IPS-18c (cell line): ENCODE data around the gene PPT2.

Experiments
- H3K4me3 ChIP-seq: 2 replicates; pipeline ENCODE4 v1.7.0; 2013; ENCODE audit warnings: low read depth, mild to moderate bottlenecking, low read length, moderate library complexity; ENCODE audit not compliant: insufficient read depth
- H3K9me3 ChIP-seq: one replicate; pipeline ENCODE4 v1.6.1; 2013; ENCODE audit warnings: mild to moderate bottlenecking, low read length, moderate library complexity; ENCODE audit not compliant: control insufficient read depth, insufficient read depth

PPT2 gene

DNA sequence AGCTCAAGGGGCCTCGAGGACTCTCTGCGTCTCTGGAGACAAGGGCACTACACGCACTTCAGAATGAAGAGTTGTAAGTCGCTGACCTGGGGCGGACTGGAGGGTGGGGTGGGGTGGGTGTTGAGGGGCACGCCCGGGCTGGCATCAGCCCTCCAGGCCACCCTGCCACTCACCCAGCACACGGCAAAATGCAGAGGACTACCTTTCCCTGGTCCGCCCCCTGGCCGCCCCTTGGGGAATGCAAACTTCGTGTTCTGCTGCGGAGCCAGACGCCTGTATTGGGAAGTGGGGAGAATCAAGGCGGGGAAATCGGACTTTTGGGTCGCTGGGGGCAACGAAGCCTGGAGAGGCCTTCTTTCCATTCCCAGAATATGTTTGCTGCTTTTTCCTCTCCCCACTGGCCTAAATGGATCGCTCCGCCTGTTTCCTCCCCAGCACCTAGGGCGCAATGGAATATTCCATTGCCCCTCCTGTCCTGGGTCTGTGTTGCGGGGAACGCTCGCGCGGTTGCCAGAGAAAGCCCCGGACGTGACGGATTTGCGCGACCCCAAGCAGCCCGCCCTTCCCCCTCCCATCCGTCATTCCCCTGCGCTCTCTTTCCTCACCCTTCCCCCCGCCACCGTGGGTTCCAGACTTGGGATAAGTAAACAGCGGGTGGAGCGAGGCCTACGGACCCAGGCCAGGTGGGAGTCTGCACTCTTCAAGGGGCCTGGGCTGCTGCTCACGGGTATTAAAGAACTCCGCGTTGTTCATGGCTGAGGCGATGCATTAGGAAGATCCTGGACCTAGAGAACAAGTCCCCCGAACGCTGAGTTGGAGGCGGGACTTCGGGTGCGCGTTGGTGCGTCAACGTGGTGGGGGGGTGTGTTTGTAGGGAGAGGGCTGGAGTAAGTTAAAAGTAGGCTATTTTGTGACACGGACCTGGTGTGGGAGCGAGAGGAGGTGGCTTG lies at the start of gene PPT2:
PPT2 (plus strand) TSS at position 578 of the 950 bp plus-strand sequence. CDS start 454 bp downstream, outside the sequence.
- peak within 1 kb of the TSS; percentile 67 for H3K4me3 ChIP-seq
- H3K9me3 ChIP-seq, result no peaks in the 10 kb centered on the region

GRCh38 chr6:32105433-32105832 lies 48.5 kb upstream of the PPT2 start:
- no peak overlapping the region for H3K4me3 ChIP-seq
- H3K9me3 ChIP-seq, result no peaks in the 10 kb centered on the region

DNA sequence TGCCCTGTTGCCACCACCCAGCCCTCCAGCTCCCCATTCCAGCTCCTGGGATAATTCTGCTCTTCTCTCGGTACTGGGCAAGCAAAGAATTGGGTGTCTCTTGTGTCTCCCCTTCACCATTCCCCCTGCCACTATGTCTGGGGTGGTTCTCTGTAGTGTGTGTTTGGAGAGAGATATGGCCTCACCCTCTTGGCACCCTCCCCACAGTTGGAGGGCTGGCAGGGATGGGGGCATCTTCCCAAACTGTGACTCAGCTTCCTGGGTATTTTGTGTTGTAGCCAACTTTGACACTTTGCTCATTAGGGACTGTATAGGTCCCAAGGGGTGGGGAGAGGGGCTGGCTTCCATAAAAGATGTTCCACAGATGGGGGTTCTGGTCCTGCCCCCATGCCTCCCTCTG lies 46.5 kb upstream of the PPT2 start:
- no peaks in the 10 kb centered on the region for H3K9me3 ChIP-seq
- no peak overlapping the region for H3K4me3 ChIP-seq

GRCh38 chr6:32108094-32108627 lies 45.8 kb upstream of the PPT2 start:
- Histone ChIP-seq H3K4me3 (0 out of 2 replicates have a peak overlapping the region, but pooled peaks have one; percentile 12), H3K9me3 (no peaks in the 10 kb centered on the region)

- H3K4me3 ChIP-seq, result 0 out of 2 replicates have a peak overlapping the region, but pooled peaks have one; percentile 12
- no peaks in the 10 kb centered on the region for H3K9me3 ChIP-seq
These were observed 45.2 kb upstream of the PPT2 start for GRCh38 chr6:32108727-32109113.

GRCh38 chr6:32109114-32109764 lies 44.7 kb upstream of the PPT2 start, which contains the start of gene TNXB:
TSS of gene TNXB (minus strand) at chr6:32109338. CDS start at chr6:32098198, 11,140 bp downstream.
- H3K4me3 ChIP-seq, result 0 out of 2 replicates have a peak within 1 kb of the TSS, but pooled peaks have one; percentile 12
- no peaks in the 10 kb centered on the region for H3K9me3 ChIP-seq

DNA sequence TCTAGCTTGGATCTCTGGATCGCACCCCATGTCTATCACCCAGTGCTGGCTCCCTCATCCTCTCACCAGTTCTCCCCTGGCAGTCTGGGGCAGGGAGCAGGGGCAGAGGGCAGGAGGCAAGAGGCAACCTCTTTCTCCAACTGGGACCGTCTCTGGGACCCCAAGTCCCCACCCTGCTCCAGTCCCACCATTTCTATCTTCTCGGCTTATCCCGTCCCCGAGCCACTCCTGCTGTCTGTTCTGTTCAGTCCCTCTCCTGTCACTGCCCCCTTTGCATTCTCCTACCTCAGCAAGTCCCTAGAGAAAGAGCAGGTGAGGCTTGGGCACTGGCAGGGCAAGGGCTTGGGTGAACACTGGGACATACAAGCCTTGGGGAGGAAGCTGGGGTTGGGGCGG lies 44.2 kb upstream of the PPT2 start:
- Histone ChIP-seq H3K9me3 (no peaks in the 10 kb centered on the region), H3K4me3 (no peak overlapping the region)

GRCh38 chr6:32110632-32111031 lies 43.3 kb upstream of the PPT2 start:
- no peaks in the 10 kb centered on the region for H3K9me3 ChIP-seq
- no peak overlapping the region for H3K4me3 ChIP-seq

- H3K9me3 ChIP-seq, result peaks cover 2% of the 10 kb centered on the region
- H3K4me3 ChIP-seq, result no peak overlapping the region
These were observed 42.4 kb upstream of the PPT2 start for GRCh38 chr6:32111424-32112066.

- no peak overlapping the region for H3K4me3 ChIP-seq
These were observed 41.4 kb upstream of the PPT2 start for GRCh38 chr6:32112431-32112980.

DNA sequence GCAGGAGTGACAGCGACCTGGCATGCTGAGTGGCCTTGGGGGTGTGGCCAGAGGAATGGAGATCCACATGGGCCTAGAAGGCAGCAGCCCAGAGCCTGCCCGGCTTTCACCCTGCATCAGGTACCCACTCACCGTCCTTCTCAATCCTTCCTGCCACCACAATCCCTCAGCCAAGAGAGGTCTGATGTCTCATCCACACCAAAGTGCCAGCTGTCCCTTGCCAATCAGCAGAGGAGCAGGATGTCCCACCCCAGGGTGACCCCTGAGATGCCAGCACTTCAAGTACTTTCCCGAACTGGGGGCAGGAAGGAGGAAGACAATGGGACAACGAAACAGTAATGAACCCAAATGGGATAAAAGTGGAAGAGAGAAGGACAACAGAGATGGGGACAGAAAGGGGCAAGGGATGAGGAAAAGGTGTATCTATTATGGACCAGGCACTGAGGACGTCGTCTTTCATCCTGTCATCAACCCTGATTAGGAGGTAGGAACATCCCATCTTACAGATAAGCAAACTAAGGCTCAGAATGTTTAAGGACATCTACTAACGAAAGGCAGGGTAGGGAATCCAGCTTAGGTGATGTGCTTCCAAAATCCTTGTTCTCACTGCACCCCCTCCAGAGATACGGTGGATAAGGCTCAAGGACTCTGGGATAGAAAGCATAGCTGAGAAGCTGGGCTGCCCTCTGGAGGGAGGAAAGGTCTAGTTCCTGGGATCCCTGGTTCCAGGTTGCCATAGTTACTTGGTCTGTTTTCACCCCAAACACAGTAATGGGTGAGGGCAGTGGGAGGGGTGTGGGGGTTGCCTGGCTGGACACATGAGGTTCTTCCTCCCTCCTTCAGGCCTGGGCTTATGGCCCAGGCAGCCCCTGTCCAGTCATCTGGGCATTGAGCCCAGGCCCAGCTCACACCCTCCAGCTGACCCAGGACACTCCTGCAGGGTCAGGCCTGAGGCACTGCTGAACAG lies 40.3 kb upstream of the PPT2 start:
- Histone ChIP-seq H3K9me3 (peaks cover 2% of the 10 kb centered on the region), H3K4me3 (no peak overlapping the region)

More at GRCh38 chr6:32112431-32112980, 41.4 kb upstream of the PPT2 start:
- H3K9me3 ChIP-seq, result peaks cover 2% of the 10 kb centered on the region

- Histone ChIP-seq H3K9me3 (peaks cover 2% of the 10 kb centered on the region), H3K4me3 (no peak overlapping the region)
These were observed 39.1 kb upstream of the PPT2 start for GRCh38 chr6:32114796-32115195.

DNA sequence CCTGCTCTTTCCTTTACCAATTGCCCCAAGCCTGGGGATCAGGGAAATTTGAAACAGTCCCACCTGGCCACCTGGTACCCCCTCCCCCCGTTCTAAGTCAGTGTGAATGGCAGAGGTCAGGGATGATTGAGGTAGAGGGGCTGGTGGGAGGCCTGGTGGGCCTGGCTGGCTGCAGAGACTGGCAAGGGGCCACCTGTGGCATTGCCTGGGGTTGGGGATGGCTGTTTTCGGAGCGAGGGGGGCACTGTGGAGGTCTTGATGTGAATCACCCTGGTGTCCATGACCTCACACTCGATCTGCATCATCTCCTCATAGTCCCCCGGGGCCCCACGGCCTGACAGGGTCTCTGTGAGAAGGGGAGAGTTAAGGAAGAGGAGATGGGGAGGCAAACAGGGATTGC lies 38.3 kb upstream of the PPT2 start:
- H3K9me3 ChIP-seq, result peaks cover 2% of the 10 kb centered on the region
- H3K4me3 ChIP-seq, result no peak overlapping the region

DNA sequence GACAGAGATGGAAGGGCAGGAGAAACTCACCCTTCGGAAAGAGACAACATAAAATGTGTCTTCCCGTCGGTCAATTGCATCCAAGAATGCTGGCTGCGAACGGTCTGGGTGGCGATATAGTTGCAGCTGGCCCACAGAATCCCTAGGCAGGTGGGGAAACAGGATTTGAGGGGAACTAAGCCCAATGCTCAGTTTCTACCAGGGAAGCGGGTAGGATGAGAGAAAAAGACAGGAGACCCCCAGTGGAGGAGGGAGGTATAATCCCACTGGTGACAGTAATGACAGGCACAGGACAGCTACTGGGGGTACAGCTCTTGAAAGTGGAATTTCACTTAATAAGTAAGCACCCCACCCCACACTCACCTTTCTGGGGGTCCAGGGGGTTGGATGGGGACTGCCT lies 37.3 kb upstream of the PPT2 start:
- Histone ChIP-seq H3K9me3 (peaks cover 2% of the 10 kb centered on the region), H3K4me3 (no peak overlapping the region)

- H3K9me3 ChIP-seq, result peaks cover 2% of the 10 kb centered on the region
These were observed 36.5 kb upstream of the PPT2 start for GRCh38 chr6:32117461-32117860.

More at GRCh38 chr6:32117461-32117860, 36.5 kb upstream of the PPT2 start:
- no peak overlapping the region for H3K4me3 ChIP-seq
